Esophagus squamous epithelium (tissue), 5 donors: ENCODE measurements around the gene TWF1. TPM values are rescaled to one million over a fixed set of nuclear protein-coding genes. Genes with fewer than 3 reads are reported as not detected.

Experiments
- DNase-seq: peaks from one replicate; lab custom pipeline; 2025; lab: John Stamatoyannopoulos, UW
- H3K27ac ChIP-seq, 4 donors: fragments of 200-600 bp; sonication (generic); one replicate each; pipeline ENCODE4 v1.5.1; 2016 to 2019; ENCODE audit warnings: mild to moderate bottlenecking in 1 of 4
- H3K27me3 ChIP-seq, 4 donors: fragments of 200-600 bp; sonication (generic); 1 replicate in 3 of 4; 2 replicates in 1 of 4; pipeline versions ENCODE4 v1.5.1 to v1.6.0; 2017 to 2021; ENCODE audit warnings: antibody characterized with exemption in 1 of 4
- H3K36me3 ChIP-seq, 3 donors: fragments of 200-600 bp; sonication (generic); one replicate each; pipeline ENCODE4 v1.5.1; 2016 to 2019
- H3K4me1 ChIP-seq, 3 donors: fragments of 200-600 bp; sonication (generic); one replicate each; pipeline ENCODE4 v1.5.1; 2017 to 2019
- H3K4me3 ChIP-seq, 4 donors: fragments of 200-600 bp; sonication (generic); 1 replicate in 3 of 4; 2 replicates in 1 of 4; pipeline ENCODE4 v1.5.1; 2016 to 2019; ENCODE audit warnings: mild to moderate bottlenecking in 2 of 4, moderate library complexity in 1 of 4
- H3K9me3 ChIP-seq, 3 donors: fragments of 200-600 bp; sonication (generic); one replicate each; pipeline ENCODE4 v1.5.1; 2016 to 2019
- CTCF ChIP-seq, 6 experiments: fragments of 450-650 bp in 4 of 6; fragments of 200-600 bp in 2 of 6; sonication (generic) in 2 of 6; IDR thresholded peaks; one replicate each; pipeline ENCODE4 v1.5.1; 2016 to 2019; ENCODE audit warnings: antibody characterized with exemption in 6 of 6, mild to moderate bottlenecking in 4 of 6, moderate library complexity in 4 of 6
- POLR2A ChIP-seq, 4 donors: fragments of 450-650 bp; IDR thresholded peaks; one replicate each; pipeline ENCODE4 v1.6.1; 2017; ENCODE audit warnings: antibody characterized with exemption in 4 of 4, mild to moderate bottlenecking in 4 of 4, moderate library complexity in 3 of 4
- WGBS, 2 donors: methylation state at CpG; one replicate each; pipeline ENCODE4 v1.1.5; 2018; 5-methylcytosine and 5-hydroxymethylcytosine counted together
- intact Hi-C: fragments of 100-400 bp; cut with DNase I; formaldehyde crosslinking; loops from one replicate; pipeline ENCODE4 v1.15.0; 2022
- total RNA-seq, 4 donors: library from RNA; depleted of rRNA; stranded (reverse); fragments of >200 nt; gene quantifications; one replicate each; pipeline ENCODE4 v1.1.0, GENCODE V29; 2016
- donor health status: DM: yes; HTN: yes; CAD: no.

TWF1 gene
- total RNA-seq, 4 donors from 2014 or later: 112 to 230 (median 194) TPM

GRCh38 chr12:43762596-43762995 is 43.5 kb downstream of the TWF1 start:
- Histone ChIP-seq H3K27me3 (no peaks in the 10 kb centered on the region), H3K4me3 (no peak overlapping the region), H3K9me3 (no peaks in the 10 kb centered on the region), H3K27ac (peak overlapping the region in 2 of 4 donors; percentile 27 to 60), H3K36me3 (peaks cover 0 to 10% (median 0%) of the 10 kb centered on the region in 3 donors), H3K4me1 (peaks cover 5 to 46% (median 22%) of the 10 kb centered on the region in 3 donors)
- TF ChIP-seq POLR2A (IDR thresholded peaks at IDR 0.05) (no peak), CTCF (IDR thresholded peaks at IDR 0.05) (no peak)
- intact Hi-C loops: no loop called here
- no peak for DNase-seq

DNA sequence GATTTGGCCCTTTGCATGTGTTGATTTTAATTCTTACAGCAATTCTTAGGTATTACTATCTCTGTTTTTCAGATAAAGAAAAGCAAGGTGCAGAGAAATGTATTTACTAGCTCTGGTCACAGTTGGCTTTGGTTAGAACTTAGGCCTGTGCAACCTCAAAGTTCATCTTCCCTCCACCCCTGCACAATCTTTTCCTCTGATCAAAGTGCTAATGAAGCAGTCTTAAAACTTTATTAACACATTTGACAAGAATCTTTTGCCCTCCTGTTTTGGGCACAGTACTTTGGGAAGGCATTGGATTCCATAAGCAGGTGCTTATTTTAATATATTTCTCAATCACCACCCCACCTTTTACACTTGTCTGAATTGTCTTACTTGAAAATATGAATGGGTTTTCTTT is 44.6 kb downstream of the TWF1 start:
- no peak for DNase-seq
- H3K4me1 ChIP-seq: peaks cover 5 to 54% (median 27%) of the 10 kb centered on the region in 3 donors
- no peaks in the 10 kb centered on the region for H3K9me3 ChIP-seq
- peak overlapping the region in 3 of 4 donors; percentile 1 to 62 (median 1) for H3K4me3 ChIP-seq
- TF ChIP-seq POLR2A (IDR thresholded peaks at IDR 0.05) (no peak), CTCF (IDR thresholded peaks at IDR 0.05) (no peak)
- H3K27me3 ChIP-seq: no peaks in the 10 kb centered on the region
- peaks cover 0 to 10% (median 0%) of the 10 kb centered on the region in 3 donors for H3K36me3 ChIP-seq
- intact Hi-C loops: no loop called here
- H3K27ac ChIP-seq: peak overlapping the region in 1 of 4 donors; percentile 95

GRCh38 chr12:43760396-43760795 is 45.7 kb downstream of the TWF1 start:
- intact Hi-C loops: no loop called here
- WGBS, 2 donors: 65 to 66% methylated on average over 2 of the region's 2 CpGs
- H3K27me3 ChIP-seq: no peaks in the 10 kb centered on the region
- H3K36me3 ChIP-seq: peaks cover 0 to 10% (median 0%) of the 10 kb centered on the region in 3 donors
- no peak for DNase-seq
- peak overlapping the region; percentile 52 to 82 (median 66) for H3K4me3 ChIP-seq
- no peaks in the 10 kb centered on the region for H3K9me3 ChIP-seq
- peaks cover 5 to 54% (median 27%) of the 10 kb centered on the region in 3 donors for H3K4me1 ChIP-seq
- peak overlapping the region in 2 of 4 donors; percentile 90 to 95 for H3K27ac ChIP-seq
- TF ChIP-seq POLR2A (IDR thresholded peaks at IDR 0.05): no peak
- TF ChIP-seq CTCF (IDR thresholded peaks at IDR 0.05): no peak

DNA sequence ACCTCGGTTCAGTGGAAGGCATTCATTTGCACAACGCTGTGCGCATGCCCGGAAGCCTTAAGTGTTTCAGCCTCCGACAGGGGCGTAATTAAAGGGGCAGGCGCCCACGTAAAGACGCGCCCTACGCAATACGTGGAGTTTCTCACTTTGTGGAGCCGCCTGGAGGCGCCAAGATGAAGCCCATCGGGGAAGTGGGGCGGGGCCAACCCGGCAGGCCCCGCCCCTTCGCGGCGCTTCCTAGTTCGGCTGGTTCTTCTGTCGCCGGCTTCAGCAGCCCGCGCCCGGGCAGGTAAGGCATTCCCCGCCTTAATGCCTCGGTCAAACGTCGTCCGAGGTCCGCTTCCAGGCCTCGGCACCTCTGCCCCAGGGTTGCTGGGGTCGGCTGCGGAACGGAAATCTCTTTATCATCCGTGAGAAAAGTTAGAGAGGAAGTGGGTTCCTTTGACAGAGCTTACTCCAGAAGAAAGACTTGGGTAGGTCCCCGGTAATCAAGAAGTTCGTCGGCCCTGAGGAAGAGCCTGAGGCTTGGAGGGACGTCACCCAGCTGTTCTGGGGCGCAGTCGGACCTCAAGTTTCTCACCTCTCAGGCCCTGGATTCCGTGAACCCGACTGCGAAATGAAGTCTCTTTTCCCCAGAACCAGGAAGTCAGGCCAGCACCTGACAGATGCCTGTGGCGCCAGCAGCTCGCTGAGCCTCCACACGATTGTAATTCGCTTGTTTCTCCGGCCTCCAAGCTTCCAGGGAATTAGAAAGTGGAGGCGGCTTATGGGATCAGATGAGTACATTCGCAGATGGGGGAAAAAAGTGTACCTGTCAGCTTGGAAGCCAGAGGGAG is 47.2 kb downstream of the TWF1 start, which contains the start of the genes IRAK4 and PUS7L:
IRAK4 (plus strand) TSS at position 224 of the 836 bp plus-strand sequence. CDS start 9,161 bp downstream, outside the sequence.
PUS7L (minus strand) TSS at position 63 of the 836 bp plus-strand sequence. CDS start 3,545 bp downstream, outside the sequence.
- Histone ChIP-seq H3K27ac (peak within 1 kb of the TSS; percentile 90 to 95 (median 94)), H3K4me1 (peaks cover 5 to 54% (median 27%) of the 10 kb centered on the region in 3 donors), H3K27me3 (no peaks in the 10 kb centered on the region), H3K9me3 (no peaks in the 10 kb centered on the region), H3K36me3 (peaks cover 0 to 16% (median 0%) of the 10 kb centered on the region in 3 donors), H3K4me3 (peak within 1 kb of the TSS; percentile 52 to 82 (median 66))
- TF ChIP-seq CTCF (IDR thresholded peaks at IDR 0.05): peak; percentile 20 to 61 (median 44)
- TF ChIP-seq POLR2A (IDR thresholded peaks at IDR 0.05): peak in 2 of 4 donors; percentile 75 to 76
- intact Hi-C loops: no loop called here
- WGBS, 2 donors: 0 to 7% methylated on average over 11 to 30 of the region's 54 CpGs
- peak; percentile 80 for DNase-seq

DNA sequence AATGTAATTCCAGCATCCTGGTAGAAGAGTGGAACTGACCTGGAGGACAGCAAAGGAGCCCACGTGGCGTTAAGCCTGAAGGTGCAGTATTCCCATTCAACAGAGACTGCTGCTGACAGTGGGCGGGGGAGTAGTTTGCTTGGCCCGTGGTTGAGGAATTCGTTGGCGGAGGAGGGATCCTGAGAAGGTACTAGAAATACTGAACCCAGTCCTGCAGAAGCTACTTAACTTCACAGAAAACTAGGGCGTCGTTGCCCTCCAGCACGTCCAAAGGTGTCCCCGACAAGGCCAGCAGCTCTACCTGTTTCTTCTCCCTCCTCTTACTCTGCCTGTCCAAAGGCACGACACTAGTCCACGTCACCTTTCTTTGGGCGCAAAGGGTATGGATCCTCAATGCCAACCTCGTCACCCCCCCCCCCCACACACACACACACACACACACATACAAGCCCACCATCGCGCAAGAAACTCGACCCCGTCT is 47.8 kb downstream of the TWF1 start:
- TF ChIP-seq CTCF (IDR thresholded peaks at IDR 0.05) (no peak), POLR2A (IDR thresholded peaks at IDR 0.05) (no peak)
- intact Hi-C loops: no loop called here
- no peak for DNase-seq

More for the DNA sequence above, 47.8 kb downstream of the TWF1 start:
- Histone ChIP-seq H3K36me3 (peaks cover 0 to 19% (median 0%) of the 10 kb centered on the region in 3 donors), H3K27ac (peak overlapping the region; percentile 90 to 95 (median 94)), H3K27me3 (no peaks in the 10 kb centered on the region), H3K9me3 (no peaks in the 10 kb centered on the region), H3K4me1 (peaks cover 5 to 54% (median 27%) of the 10 kb centered on the region in 3 donors), H3K4me3 (peak overlapping the region; percentile 52 to 82 (median 66))
- WGBS, 2 donors: 0 to 2% methylated on average over 8 to 18 of the region's 18 CpGs
